SK-N-MC (cell line): ENCODE measurements around the gene NADSYN1.

Source experiments
- EZH2 ChIP-seq: fragments of 200-600 bp; sonication (generic); IDR thresholded peaks from one replicate; pipeline ENCODE4 v1.6.1; 2017; ENCODE audit warnings: antibody characterized with exemption
- POLR2AphosphoS5 ChIP-seq: IDR thresholded peaks from 2 replicates; pipeline ENCODE4 v1.6.1; 2012; ENCODE audit warnings: mild to moderate bottlenecking, low read depth, low read length, borderline replicate concordance

DNA sequence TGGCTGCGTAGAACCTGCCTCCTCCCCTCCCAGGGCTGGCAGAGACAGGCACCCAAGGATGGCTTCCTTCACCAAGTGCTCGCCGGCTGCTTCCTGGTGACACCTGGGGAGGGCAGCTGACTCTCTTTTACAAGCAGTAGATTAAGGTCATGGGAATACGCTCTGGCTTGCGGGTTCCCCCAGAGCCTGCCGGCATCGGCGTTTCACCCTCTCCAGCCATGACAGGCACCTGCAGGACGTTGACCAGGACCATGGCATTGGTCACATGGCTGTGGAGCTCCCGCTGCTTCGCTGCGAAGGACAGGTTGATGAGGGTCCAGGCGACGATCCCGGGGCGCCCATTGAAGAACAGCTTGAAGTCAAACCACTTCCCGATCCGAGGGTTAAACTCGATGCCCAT lies 14.4 kb upstream of the NADSYN1 start:
- TF ChIP-seq EZH2 = no peak
- TF ChIP-seq POLR2AphosphoS5 = no peak
